OCI-LY1 (cell line): ENCODE data around the gene ZBED2.

Experiments
- CTCF ChIP-seq: fragments of 200-600 bp; sonication (generic), shearing (Covaris generic); IDR thresholded peaks from 2 replicates; pipeline ENCODE4 v1.5.1; 2017; ENCODE audit warnings: mild to moderate bottlenecking, antibody characterized with exemption, low read length, moderate library complexity, mixed read lengths
- EZH2 ChIP-seq: fragments of 200-600 bp; sonication (generic), shearing (Covaris generic); IDR thresholded peaks from 2 replicates; pipeline ENCODE4 v1.8.0; 2017; ENCODE audit warnings: borderline replicate concordance, mixed run types, mild to moderate bottlenecking, antibody characterized with exemption, low read length, moderate library complexity, mixed read lengths

GRCh38 chr3:111607240-111607920, 12.2 kb upstream of the ZBED2 start:
- TF ChIP-seq CTCF, result no peak
- TF ChIP-seq EZH2, result no peak
